Renal cortical epithelial cell (primary cell): ENCODE measurements around the gene MATR3. TPM values are rescaled to one million over a fixed set of nuclear protein-coding genes. Genes with fewer than 3 reads are reported as not detected.

Experiments used
- total RNA-seq: library from RNA; depleted of rRNA; stranded (reverse); fragments of >200 nt; gene quantifications from 2 replicates; pipeline ENCODE4 v1.2.3, GENCODE V29; 2014

Gene MATR3
- total RNA-seq, 1 donor from 2014 or later = 486 TPM

Other genes with a start within 250 kb of the MATR3 start
- gene SIL1, start 95.4 kb upstream of the MATR3 start, total RNA-seq = 59.7 and 160 TPM in 2 replicates
- 62.3 and 110 TPM in 2 replicates for gene PAIP2, start 48.1 kb downstream of the MATR3 start, total RNA-seq
- 1.4 and 3.0 TPM in 2 replicates for gene SLC23A1, start 89.6 kb downstream of the MATR3 start, total RNA-seq
- not detected in 2 replicates for gene MZB1, start 96.2 kb downstream of the MATR3 start, total RNA-seq
- 0.52 and 2.8 TPM in 2 replicates for gene PROB1, start 101.4 kb downstream of the MATR3 start, total RNA-seq
- 6.6 and 6.9 TPM in 2 replicates for gene SPATA24, start 110.3 kb downstream of the MATR3 start, total RNA-seq
- 6.3 and 11.1 TPM in 2 replicates for gene DNAJC18, start 145.8 kb downstream of the MATR3 start, total RNA-seq
- 0.17 and 0.40 TPM in 2 replicates for gene ECSCR, start 169.0 kb downstream of the MATR3 start, total RNA-seq
- not detected in 2 replicates for gene SMIM33, start 177.3 kb downstream of the MATR3 start, total RNA-seq
- 12.4 and 15.5 TPM in 2 replicates for gene STING1, start 189.0 kb downstream of the MATR3 start, total RNA-seq